Activated naive CD4-positive, alpha-beta T cell treated with anti-CD3 and anti-CD28 coated beads, Interleukin-2, amount 50 U/mL, for 72 hours (primary cell): ENCODE data around the gene RAB11FIP4. TPM values are rescaled to one million over a fixed set of nuclear protein-coding genes. Genes with fewer than 3 reads are reported as not detected.

Experiments
- ATAC-seq, 2 donors: fragments of 150-1000 bp; cut with Tn5 transposase; 2 replicates each; pipeline ENCODE4 v1.10.0; 2021; ENCODE audit warnings: mild to moderate bottlenecking in 2 of 2, moderate library complexity in 2 of 2
- DNase-seq, 2 donors: peaks; one replicate each; pipeline ENCODE4 v3.0.0; 2021 to 2022; ENCODE audit warnings: low spot score in 2 of 2
- H3K27ac Mint-ChIP-seq, 2 donors: one replicate each; pipeline ENCODE4 v1.8.0; 2022; ENCODE audit warnings: mild to moderate bottlenecking in 2 of 2, mixed read lengths in 2 of 2
- H3K36me3 Mint-ChIP-seq, 2 donors: one replicate each; pipeline ENCODE4 v1.8.0; 2022; ENCODE audit warnings: mixed read lengths in 2 of 2
- H3K9me3 Mint-ChIP-seq, 2 donors: one replicate each; pipeline ENCODE4 v1.8.0; 2022; ENCODE audit warnings: mixed read lengths in 2 of 2
- total RNA-seq, 2 donors: library from RNA; stranded (reverse); gene quantifications; one replicate each; pipeline ENCODE4 v1.2.3, GENCODE V29; 2022

Gene RAB11FIP4
- total RNA-seq, 2 donors from 2014 or later = 22.5 to 39.0 TPM

DNA sequence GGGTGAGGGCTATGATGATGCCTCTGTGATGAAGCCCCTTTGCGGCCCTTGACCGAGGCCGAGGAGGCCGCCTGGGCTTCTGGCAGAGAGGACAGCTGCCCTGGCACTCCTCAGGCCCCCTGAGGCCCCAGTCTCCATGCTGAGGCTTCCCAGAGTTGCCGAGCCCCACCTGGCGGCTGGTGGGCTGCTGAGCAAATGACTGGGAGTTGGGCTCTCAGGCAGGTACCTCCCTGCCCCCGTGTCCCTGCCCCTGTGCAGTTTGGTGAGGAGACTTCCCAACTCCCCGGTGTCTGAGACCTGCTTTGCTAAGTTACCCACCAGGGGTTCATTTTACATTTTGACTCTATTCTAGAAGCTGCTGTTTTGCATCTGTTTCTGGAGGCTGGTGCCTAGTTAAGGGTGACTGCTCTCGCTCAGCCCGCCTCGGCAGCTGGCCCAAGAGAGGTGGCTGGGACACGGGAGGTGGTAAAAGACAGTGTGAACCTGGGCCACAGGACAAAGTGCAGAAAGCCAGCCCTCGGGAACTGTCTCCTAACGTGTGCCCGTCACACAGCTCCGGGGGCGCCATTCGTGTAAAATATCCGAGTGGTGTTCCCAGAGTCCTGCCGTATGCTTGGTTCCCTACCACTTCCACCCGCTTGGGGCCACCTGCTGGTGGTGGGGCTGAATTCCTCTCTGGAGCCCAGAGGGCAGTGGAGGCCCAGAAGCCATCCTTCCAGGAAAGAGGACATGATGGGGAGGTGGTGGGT, 134.5 kb downstream of the RAB11FIP4 start:
- H3K9me3 Mint-ChIP-seq = no peaks in the 10 kb centered on the region
- no peak for DNase-seq
- H3K36me3 Mint-ChIP-seq = peaks cover 0 to 11% of the 10 kb centered on the region in 2 donors
- no peak overlapping the region for H3K27ac Mint-ChIP-seq
- ATAC-seq = no peak

GRCh38 chr17:31527606-31528005, 136.1 kb downstream of the RAB11FIP4 start:
- H3K27ac Mint-ChIP-seq = no peak overlapping the region
- DNase-seq = no peak
- H3K36me3 Mint-ChIP-seq = peaks cover 0 to 11% of the 10 kb centered on the region in 2 donors
- ATAC-seq = no peak
- H3K9me3 Mint-ChIP-seq = no peaks in the 10 kb centered on the region

GRCh38 chr17:31528291-31528874, 136.9 kb downstream of the RAB11FIP4 start:
- no peak for DNase-seq
- Mint-ChIP-seq H3K9me3 (no peaks in the 10 kb centered on the region), H3K27ac (no peak overlapping the region), H3K36me3 (peaks cover 0 to 10% of the 10 kb centered on the region in 2 donors)
- ATAC-seq = no peak

DNA sequence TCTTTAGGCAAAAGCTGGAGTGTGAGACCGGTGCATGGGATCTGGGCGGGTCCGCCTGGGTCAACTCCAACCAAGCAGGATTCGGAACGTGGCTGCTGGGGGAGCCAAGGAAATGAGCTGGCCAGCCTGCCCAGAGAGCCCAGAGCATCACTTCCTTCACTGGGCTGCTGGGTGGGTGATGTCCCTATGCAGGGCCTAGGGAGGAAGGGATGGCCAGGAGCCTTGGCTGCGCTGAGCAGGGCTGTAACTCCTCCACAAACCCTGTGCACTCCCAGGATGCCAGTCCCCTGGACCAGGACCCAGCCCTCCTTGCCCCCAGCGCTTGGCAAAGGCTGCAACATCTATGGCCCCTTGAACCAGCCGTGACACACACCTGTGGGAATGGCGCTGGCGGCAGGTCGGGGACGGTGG, 138.4 kb downstream of the RAB11FIP4 start:
- ATAC-seq (no peak), DNase-seq (no peak)
- H3K27ac Mint-ChIP-seq = peak overlapping the region in 1 of 2 donors; percentile 60
- H3K9me3 Mint-ChIP-seq = no peaks in the 10 kb centered on the region
- no peaks in the 10 kb centered on the region for H3K36me3 Mint-ChIP-seq

- Mint-ChIP-seq H3K9me3 (no peaks in the 10 kb centered on the region), H3K27ac (no peak overlapping the region), H3K36me3 (no peaks in the 10 kb centered on the region)
- ATAC-seq (no peak), DNase-seq (no peak)
These were observed 139.0 kb downstream of the RAB11FIP4 start for GRCh38 chr17:31530391-31530985.

DNA sequence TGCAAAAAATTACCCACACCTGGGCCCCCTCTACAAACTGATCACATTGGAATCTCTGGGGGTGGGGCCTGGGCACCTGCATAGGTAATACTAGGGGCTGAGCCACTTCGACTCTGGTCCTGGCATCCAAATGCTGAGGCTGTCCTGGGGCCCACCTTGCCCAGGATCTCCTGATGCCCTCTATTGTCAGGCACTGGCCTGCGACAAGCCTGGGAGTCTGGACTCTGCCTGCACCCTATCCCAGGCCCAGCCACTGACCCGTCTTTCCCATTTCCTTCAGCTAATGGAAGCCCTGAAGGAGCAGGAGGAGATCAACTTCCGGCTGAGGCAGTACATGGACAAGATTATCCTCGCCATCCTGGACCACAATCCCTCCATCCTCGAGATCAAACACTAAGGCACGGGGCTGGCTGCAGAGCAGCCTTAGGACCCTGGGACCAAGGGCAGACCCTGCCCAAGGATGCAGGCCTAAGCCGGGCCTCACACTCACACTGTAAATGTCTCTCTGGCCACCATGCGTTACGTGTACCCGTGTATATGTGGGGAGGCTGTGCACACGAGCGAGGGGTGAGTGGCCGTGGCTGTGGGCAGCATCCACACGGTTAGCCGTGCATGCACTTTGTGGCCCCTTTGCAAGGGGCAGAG, 140.0 kb downstream of the RAB11FIP4 start:
- ATAC-seq = no peak

DNA sequence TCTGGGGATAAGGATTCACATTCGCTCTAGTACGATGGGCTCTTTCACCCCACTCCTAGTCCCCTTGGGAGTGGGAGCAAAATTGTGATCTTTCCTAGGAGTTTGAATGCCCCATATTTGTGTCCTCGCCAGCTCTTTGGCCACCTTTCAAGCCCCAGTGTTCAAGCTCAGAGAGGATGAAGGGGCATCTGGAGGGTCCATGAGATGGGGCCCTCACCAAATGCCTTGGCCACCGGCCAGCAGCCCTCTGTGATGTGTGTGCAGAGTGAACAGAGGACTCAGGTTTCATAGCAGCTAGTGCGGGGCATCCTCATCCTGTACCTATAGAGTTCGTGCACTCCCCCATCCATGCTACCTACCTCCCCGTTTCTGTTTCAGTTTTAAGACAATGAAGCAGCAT, 140.6 kb downstream of the RAB11FIP4 start:
- Mint-ChIP-seq H3K27ac (peak overlapping the region in 1 of 2 donors; percentile 22), H3K9me3 (no peaks in the 10 kb centered on the region), H3K36me3 (no peaks in the 10 kb centered on the region)
- ATAC-seq (no peak), DNase-seq (no peak)

More for the DNA sequence above, 140.0 kb downstream of the RAB11FIP4 start:
- no peaks in the 10 kb centered on the region for H3K9me3 Mint-ChIP-seq
- H3K27ac Mint-ChIP-seq = no peak overlapping the region
- H3K36me3 Mint-ChIP-seq = no peaks in the 10 kb centered on the region
- DNase-seq = no peak

DNA sequence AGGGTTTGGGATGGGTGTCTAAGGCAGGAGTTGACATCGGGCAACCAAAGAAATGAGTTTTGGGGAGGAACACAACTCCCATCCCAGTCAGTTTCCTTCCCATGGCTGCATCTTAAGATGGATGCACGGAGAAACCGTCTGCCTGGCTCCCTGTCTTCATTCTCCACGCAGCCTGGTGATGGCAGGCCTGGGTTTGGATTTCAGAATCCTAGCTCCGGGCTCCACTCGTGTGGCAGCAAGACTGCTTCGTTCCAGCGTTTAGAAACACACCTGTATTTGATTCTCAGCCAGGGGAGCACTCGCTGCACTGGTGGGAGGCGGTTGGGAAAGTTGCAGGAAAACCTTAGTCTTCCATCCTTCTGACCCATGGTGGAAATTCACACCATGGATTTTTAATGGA, 141.1 kb downstream of the RAB11FIP4 start:
- no peak for ATAC-seq
- Mint-ChIP-seq H3K27ac (peak overlapping the region; percentile 3 to 22), H3K9me3 (no peaks in the 10 kb centered on the region), H3K36me3 (no peaks in the 10 kb centered on the region)
- no peak for DNase-seq

- no peak for ATAC-seq
- peak overlapping the region in 1 of 2 donors; percentile 3 for H3K27ac Mint-ChIP-seq
- H3K36me3 Mint-ChIP-seq = no peaks in the 10 kb centered on the region
- DNase-seq = no peak
- H3K9me3 Mint-ChIP-seq = no peaks in the 10 kb centered on the region
These were observed 142.2 kb downstream of the RAB11FIP4 start for GRCh38 chr17:31533546-31534155.

- DNase-seq (no peak), ATAC-seq (no peak)
- Mint-ChIP-seq H3K27ac (no peak overlapping the region), H3K9me3 (no peaks in the 10 kb centered on the region), H3K36me3 (no peaks in the 10 kb centered on the region)
These were observed 142.9 kb downstream of the RAB11FIP4 start for GRCh38 chr17:31534223-31534888.

GRCh38 chr17:31535581-31535981, 144.1 kb downstream of the RAB11FIP4 start:
- ATAC-seq = peak; percentile 84 to 98
- peak in 1 of 2 donors; percentile 68 for DNase-seq
- H3K9me3 Mint-ChIP-seq = no peaks in the 10 kb centered on the region
- H3K36me3 Mint-ChIP-seq = no peaks in the 10 kb centered on the region
- H3K27ac Mint-ChIP-seq = no peak overlapping the region

DNA sequence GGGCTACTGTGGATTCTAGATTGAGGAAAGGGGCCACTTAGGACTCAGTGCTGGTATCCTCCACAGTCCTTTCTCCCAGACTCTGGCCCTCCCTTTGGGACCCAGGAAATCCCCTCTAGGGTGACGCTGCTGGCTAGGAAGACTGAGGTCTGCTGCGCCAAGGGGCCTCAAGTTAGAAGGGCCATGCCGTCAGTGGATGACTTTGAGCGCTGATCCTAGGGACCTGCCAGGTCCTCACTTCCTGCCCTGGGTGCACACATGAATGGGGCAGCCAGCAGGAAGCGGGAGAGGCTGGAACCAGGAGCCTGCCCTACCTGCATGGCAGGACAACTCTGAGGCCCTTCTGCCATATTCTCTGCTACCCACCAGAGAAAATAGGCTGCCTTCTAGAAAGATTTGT, 145.0 kb downstream of the RAB11FIP4 start:
- no peak overlapping the region for H3K27ac Mint-ChIP-seq
- H3K36me3 Mint-ChIP-seq = no peaks in the 10 kb centered on the region
- no peaks in the 10 kb centered on the region for H3K9me3 Mint-ChIP-seq
- no peak for DNase-seq
- ATAC-seq = no peak

DNA sequence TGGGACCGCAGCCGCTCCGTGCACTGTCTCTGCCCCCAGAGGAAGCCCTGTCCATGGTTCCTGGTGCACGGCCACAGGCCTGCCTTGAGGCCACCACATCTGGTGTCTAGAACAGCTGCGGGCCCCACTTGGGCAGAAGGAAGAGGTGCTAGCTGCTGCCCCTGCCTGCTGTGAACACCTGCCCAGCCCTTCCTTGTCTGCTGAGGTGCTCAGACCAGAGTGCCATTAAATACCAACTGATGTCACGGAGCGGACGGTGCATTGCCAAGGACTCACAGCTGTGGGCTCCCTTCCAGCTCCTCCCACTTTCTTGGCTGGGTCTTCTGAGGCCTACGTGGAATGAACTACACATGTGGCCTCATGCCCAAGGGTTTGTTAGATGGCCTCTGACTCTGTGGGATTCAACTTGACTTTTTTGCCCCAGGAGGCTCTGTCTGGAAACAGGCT, 146.1 kb downstream of the RAB11FIP4 start:
- no peak for DNase-seq
- Mint-ChIP-seq H3K27ac (no peak overlapping the region), H3K36me3 (no peaks in the 10 kb centered on the region), H3K9me3 (no peaks in the 10 kb centered on the region)
- ATAC-seq = no peak

GRCh38 chr17:31538080-31538762, 146.7 kb downstream of the RAB11FIP4 start:
- H3K27ac Mint-ChIP-seq = no peak overlapping the region
- DNase-seq (no peak), ATAC-seq (no peak)
- no peaks in the 10 kb centered on the region for H3K36me3 Mint-ChIP-seq
- no peaks in the 10 kb centered on the region for H3K9me3 Mint-ChIP-seq

DNA sequence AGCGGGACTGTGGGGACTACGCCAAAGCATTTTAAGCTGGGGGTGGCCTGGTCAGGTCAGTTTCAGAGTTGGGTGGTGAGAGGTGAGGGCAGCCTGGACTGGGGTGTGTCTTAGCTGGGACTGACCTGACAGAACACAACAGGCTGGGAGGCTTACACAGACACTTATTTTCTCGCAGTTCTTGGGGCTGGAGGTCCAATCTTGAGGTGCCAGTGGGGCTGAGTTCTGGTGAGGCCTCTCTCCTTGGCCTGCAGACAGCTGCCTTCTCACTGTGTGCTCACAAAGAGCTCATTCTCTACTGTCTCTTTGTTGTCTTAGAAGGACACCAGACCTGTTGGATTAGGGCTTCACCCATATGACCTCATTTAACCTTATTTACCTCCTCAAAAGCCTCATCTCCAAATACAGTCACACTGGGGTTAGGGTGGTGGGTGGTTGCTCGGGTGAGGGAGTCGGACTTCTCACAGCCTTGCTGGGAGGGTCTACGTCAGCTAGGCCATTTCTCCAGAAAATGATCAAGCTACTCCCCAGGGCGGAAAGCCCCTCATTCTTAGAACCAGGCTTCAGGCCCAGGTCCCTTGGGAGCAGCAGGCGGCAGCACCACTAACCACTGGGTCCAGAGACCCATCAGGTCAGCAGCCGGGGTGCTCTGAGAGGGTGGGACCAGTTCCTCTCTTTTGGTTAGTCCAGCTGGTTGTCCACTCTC, 149.3 kb downstream of the RAB11FIP4 start:
- no peak for DNase-seq
- no peak overlapping the region for H3K27ac Mint-ChIP-seq
- H3K9me3 Mint-ChIP-seq = no peaks in the 10 kb centered on the region
- no peaks in the 10 kb centered on the region for H3K36me3 Mint-ChIP-seq
- no peak for ATAC-seq
